GM12801 (cell line): Measurements from ENCODE around the gene ITGB5.

Experiments used
- TF ChIP-seq, protein P1 (sequence below): IDR thresholded peaks from one replicate; pipeline ENCODE4 v1.5.1; 2011; ENCODE audit warnings: control low read depth; ENCODE audit not compliant: insufficient read length; ENCODE audit errors: extremely low read depth

The ITGB5 gene

DNA sequence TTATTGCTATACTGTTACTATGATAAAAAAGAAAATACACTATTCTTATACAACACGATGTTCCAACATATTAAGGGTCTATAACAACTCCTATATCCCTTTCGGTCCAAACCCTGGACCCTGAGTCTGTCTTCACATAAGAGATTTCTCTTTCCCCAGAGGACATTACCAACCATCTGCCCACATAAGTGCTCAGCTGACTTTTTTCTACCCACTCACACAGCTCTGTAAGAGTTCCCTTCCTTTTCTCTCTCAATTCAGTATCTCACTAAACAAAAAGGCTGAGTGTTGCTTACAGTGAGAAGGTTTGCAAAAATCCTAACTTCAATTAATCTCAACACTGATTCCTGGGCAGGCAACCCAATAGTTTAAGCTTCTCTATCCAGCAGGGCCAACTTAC is 30.5 kb downstream of the ITGB5 start:
- TF ChIP-seq, protein P1, sequence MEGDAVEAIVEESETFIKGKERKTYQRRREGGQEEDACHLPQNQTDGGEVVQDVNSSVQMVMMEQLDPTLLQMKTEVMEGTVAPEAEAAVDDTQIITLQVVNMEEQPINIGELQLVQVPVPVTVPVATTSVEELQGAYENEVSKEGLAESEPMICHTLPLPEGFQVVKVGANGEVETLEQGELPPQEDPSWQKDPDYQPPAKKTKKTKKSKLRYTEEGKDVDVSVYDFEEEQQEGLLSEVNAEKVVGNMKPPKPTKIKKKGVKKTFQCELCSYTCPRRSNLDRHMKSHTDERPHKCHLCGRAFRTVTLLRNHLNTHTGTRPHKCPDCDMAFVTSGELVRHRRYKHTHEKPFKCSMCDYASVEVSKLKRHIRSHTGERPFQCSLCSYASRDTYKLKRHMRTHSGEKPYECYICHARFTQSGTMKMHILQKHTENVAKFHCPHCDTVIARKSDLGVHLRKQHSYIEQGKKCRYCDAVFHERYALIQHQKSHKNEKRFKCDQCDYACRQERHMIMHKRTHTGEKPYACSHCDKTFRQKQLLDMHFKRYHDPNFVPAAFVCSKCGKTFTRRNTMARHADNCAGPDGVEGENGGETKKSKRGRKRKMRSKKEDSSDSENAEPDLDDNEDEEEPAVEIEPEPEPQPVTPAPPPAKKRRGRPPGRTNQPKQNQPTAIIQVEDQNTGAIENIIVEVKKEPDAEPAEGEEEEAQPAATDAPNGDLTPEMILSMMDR, result no peak

DNA sequence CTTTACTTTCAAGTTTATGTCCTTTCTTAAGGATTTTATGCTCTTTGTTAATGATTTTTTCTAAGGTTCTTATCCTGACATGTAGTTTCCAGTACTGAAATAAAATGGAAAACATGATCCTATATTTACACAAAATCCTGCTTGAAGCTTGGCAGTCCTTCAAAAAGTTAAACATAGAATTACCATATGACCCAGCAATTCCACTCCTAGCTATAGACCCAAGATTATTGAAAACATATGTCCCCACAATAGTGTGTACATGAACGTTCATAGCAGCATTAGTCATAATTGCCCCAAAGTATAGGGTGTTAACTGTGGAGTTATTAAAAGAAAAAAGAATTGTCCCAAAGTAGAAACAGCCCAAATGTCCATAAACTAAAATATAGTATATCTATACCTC is 33.2 kb downstream of the ITGB5 start:
- TF ChIP-seq, protein P1, result no peak

DNA sequence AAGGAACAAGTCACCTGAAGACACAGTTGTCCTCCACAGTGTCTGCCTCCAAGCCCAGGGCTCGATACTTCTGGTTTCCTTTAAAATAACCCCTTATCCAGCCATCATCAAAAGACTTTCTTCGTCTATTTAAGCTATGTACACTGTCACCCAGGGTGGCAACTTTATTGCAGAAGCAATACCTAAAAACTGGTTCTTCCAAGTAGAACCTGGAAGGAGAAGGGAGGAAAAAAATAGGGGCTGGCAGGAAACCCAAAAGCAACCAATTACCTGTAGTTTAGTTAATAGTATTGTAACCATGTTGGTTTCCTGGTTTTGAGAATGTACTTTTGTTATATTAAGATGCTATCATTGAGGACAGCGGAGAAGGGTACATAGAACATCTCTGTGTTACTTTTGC is 33.7 kb downstream of the ITGB5 start:
- TF ChIP-seq, protein P1, result no peak

DNA sequence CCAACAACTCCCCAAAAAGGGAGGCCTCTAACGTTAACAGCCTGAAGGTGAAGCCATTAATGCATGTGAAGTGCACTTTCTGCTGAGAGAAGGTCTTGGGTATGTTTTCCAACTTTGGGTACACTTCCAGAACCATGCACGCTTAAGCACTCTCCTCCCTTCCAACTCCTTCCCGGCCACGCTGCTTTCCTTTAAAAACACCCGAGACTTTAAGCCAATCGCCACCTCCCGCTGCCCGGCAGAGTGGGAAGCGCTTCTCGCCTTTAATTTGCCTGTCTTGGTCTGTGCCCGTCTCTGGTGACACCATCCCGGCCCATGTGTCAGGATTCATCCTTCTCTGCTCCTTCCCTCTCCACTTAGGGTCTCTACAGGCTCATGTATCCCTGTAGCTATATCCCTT is 35.3 kb downstream of the ITGB5 start:
- TF ChIP-seq, protein P1, result no peak

DNA sequence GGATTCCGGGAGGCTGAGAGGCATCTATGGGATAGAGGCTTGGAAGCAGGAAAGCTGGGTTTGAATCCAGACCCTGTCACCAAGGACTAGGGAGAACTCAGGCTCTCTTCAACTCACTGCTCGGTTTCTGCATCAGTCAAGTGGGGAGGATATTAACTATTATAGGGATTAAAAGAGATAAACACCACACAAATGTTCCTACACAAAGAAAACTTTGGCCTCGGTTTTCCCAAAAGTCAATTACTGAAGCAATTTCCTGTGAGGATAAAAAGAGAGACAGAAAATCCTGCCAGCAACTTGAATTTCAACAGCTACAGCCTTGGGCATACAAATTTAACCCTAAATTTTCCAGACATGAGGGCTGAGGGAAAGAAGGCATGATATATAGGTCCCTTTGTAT is 36.0 kb downstream of the ITGB5 start:
- TF ChIP-seq, protein P1, result no peak

DNA sequence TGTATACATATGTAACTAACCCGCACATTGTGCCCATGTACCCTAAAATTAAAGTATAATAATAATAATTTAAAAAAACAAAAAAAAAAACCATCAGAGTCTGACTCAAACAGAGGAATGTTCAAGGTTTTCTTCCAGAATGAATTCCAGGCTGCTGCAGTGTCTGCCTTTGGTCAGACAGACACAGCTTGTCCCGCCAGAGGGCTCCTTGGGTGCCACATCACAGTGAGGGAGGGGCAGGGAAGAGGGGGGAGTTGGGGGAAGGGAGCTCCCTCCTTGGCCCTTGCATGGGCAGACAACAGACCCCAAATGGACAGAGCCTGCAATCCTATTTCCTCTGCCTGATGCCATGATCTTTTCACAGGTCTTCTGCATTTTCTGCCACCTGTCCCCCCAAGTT is 36.5 kb downstream of the ITGB5 start:
- TF ChIP-seq, protein P1, result no peak

DNA sequence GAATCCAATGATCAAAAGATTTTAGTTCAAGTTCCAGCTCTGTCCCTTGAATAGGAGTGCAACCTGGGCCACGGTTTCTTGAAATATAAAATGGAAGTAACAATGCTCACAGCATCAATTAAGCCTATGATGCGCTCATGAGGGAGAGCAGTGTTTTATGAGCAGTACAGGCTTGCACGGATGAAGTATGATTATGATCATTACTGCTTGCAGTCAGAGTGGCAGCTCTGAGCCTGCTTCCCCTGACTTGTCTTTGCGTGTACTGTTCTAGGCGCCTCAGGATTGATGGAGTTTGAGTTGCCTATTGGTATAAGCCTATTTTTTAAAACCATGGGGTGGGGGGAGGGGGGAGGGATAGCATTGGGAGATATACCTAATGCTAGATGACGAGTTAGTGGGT is 37.0 kb downstream of the ITGB5 start:
- TF ChIP-seq, protein P1, result no peak

DNA sequence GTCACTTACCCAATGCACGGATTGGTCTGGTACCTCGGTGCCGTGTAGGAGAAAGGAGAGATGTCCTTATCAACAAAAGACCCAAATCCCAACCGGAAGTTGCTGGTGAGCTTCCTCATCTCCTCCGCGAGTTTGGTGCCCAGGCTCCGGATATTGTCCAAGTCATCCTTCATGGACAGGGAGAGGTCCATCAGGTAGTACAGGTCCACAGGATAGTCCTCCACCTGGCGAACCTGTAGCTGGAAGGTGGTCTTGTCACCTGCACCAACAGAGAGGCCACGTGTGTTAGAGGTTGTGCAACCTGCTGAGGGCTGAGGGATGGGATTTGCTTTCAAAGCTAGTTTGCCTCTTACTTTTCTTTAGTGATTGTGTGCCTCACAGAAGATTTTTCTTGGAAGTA is 38.9 kb downstream of the ITGB5 start:
- TF ChIP-seq, protein P1, result no peak
